Measurements from ENCODE around the gene LEAP2. TPM values are rescaled to one million over a fixed set of nuclear protein-coding genes. Genes with fewer than 3 reads are reported as not detected.

Gene LEAP2
- total RNA-seq, 4 donors from 2014 or later = 0.21 to 9.1 (median 1.7) TPM

DNA sequence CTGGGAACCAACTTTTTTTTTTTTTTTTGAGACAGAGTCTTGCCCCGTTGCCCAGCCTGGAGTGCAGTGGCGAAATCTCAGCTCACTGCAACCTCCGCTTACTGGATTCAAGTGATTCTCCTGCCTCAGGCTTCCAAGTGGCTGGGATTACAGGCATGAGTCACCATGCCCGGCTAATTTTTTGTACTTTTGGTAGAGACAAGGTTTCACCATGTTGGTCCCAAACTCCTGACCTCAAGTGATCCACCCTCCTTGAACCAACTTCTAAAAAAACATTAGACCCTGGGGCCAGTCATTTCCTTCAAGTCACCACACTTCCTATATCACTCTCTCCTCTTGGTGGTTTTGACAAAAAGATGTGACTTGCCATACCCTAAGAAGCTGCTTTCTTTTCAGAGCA lies 32.2 kb upstream of the LEAP2 start:
- H3K4me1 ChIP-seq = peaks cover 18% of the 10 kb centered on the region
- no peak overlapping the region for H3K4me3 ChIP-seq
- H3K27me3 ChIP-seq = no peaks in the 10 kb centered on the region
- TF ChIP-seq POLR2AphosphoS5 (IDR thresholded peaks at IDR 0.05) (no peak), POLR2A (IDR thresholded peaks at IDR 0.05) (no peak)
- DNase-seq (ENCODE audit: low spot score in 2 of 2) = no peak
- no peaks in the 10 kb centered on the region for H3K36me3 ChIP-seq
- H3K9me3 ChIP-seq = no peaks in the 10 kb centered on the region
- 50% methylated on average over 4 of the region's 4 CpGs for WGBS
- peak overlapping the region; percentile 64 for H3K27ac ChIP-seq

DNA sequence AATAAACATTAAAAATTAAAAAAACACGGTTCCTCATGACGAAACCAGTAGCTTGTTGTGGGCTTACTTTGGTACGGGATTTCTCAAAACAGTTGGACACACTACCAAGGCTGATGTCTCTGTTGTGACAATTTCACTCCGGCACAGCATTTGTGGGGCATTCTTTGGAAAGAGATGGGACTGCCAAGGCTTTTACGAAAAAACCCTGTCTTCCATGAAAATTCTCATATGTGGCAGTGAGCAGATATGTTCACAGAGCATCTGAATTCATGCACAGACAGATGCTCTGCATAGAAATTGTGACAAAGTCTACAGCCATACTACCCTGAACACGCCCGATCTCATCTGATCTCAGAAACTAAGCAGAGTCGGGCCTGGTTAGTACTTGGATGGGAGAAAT lies 25.2 kb upstream of the LEAP2 start:
- no peak for DNase-seq (ENCODE audit: low spot score in 2 of 2)
- 93% methylated on average over 8 of the region's 8 CpGs for WGBS
- TF ChIP-seq POLR2A (IDR thresholded peaks at IDR 0.05) (no peak), POLR2AphosphoS5 (IDR thresholded peaks at IDR 0.05) (no peak), CTCF (IDR thresholded peaks at IDR 0.05) (no peak), EP300 (IDR thresholded peaks at IDR 0.05) (no peak)
- Histone ChIP-seq H3K27me3 (no peaks in the 10 kb centered on the region), H3K36me3 (no peaks in the 10 kb centered on the region), H3K4me1 (no peaks in the 10 kb centered on the region), H3K9me3 (no peaks in the 10 kb centered on the region), H3K4me3 (no peak overlapping the region), H3K27ac (no peak overlapping the region)

DNA sequence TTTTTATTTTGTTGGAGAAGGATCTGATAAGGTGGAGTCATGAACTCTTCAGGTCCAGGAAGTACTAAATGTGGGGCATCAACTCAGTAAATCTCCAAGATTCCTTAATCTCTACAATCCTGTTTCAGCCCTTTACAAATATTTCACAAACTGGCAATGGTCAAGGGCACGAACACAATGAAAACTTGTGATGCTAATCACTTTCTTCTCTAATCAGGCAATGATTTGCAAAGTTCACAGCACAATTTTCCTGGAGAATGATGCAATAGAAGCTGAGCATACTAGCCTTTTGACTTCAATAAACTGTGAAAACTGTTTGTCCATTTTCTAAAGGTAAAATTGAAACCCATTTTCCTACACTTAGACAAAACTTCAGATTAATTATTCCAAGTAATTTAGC lies 24.1 kb upstream of the LEAP2 start:
- Histone ChIP-seq H3K9me3 (no peaks in the 10 kb centered on the region), H3K27ac (no peak overlapping the region), H3K36me3 (no peaks in the 10 kb centered on the region), H3K4me1 (no peaks in the 10 kb centered on the region), H3K27me3 (no peaks in the 10 kb centered on the region), H3K4me3 (no peak overlapping the region)
- no peak for TF ChIP-seq POLR2AphosphoS5 (IDR thresholded peaks at IDR 0.05)
- TF ChIP-seq EP300 (IDR thresholded peaks at IDR 0.05) = no peak
- no peak for TF ChIP-seq CTCF (IDR thresholded peaks at IDR 0.05)
- no peak for TF ChIP-seq POLR2A (IDR thresholded peaks at IDR 0.05)
- DNase-seq (ENCODE audit: low spot score in 2 of 2) = no peak
- 52% methylated on average over 1 of the region's 1 CpG for WGBS

DNA sequence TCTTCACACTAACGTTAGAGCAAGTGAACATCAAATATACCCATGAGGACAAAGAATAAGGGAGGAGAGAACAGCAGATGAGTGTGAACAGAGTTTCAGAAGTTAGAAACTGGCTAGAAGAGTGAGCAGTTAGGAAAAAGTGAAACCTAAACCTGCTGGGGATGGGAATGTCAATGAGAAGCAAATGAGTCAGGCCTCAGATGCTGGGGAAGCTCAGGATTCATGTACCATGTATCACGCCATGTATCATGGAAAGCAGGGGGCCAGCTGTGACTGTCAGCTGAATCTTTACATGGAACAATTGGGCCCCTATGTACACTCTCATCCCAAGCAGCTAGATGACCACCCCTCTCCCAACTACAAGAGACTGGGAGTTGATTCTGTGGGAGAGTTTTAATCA lies 23.4 kb upstream of the LEAP2 start:
- Histone ChIP-seq H3K36me3 (no peaks in the 10 kb centered on the region), H3K4me1 (no peaks in the 10 kb centered on the region), H3K27me3 (no peaks in the 10 kb centered on the region), H3K9me3 (no peaks in the 10 kb centered on the region), H3K4me3 (no peak overlapping the region), H3K27ac (no peak overlapping the region)
- no peak for TF ChIP-seq POLR2A (IDR thresholded peaks at IDR 0.05)
- TF ChIP-seq CTCF (IDR thresholded peaks at IDR 0.05) = no peak
- TF ChIP-seq EP300 (IDR thresholded peaks at IDR 0.05) = no peak
- TF ChIP-seq POLR2AphosphoS5 (IDR thresholded peaks at IDR 0.05) = no peak
- DNase-seq (ENCODE audit: low spot score in 2 of 2) = no peak
- 71% methylated on average over 2 of the region's 2 CpGs for WGBS

DNA sequence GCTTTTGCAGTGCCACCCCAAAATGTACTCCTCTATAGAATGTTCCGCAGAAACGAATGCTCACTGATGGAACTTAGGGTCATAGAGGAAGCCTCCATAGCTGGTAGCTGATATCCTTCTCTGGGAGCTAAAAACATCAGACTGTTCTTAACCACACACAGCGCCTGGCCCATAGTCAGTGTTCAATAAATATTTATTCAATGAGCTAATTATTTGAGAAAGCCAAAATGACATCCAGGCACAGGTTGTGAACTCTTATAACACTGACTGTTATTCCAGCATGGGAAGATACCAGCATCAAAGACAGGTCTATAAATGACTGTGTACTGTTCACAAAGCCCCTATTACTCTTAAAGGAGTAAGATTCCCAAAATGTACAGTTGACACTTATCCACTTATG lies 20.1 kb upstream of the LEAP2 start:
- no peak overlapping the region for H3K27ac ChIP-seq
- WGBS = 94% methylated on average over 3 of the region's 3 CpGs

More for the DNA sequence above, 20.1 kb upstream of the LEAP2 start:
- Histone ChIP-seq H3K9me3 (no peaks in the 10 kb centered on the region), H3K27me3 (no peaks in the 10 kb centered on the region), H3K36me3 (no peaks in the 10 kb centered on the region), H3K4me3 (no peak overlapping the region), H3K4me1 (no peaks in the 10 kb centered on the region)
- no peak for DNase-seq (ENCODE audit: low spot score in 2 of 2)
- TF ChIP-seq CTCF (IDR thresholded peaks at IDR 0.05) (no peak), POLR2AphosphoS5 (IDR thresholded peaks at IDR 0.05) (no peak), EP300 (IDR thresholded peaks at IDR 0.05) (no peak), POLR2A (IDR thresholded peaks at IDR 0.05) (no peak)
